GM12878 (cell line): ENCODE results near the gene NIPA2. TPM values are rescaled to one million over a fixed set of nuclear protein-coding genes. Genes with fewer than 3 reads are reported as not detected.

Experiments
- ATAC-seq: fragments of 200-7000 bp; cut with Tn5 transposase; 3 replicates; pipeline ENCODE4 v1.9.1; 2020; ENCODE audit warnings: mild to moderate bottlenecking, moderate library complexity
- BruUV-seq: library from RNA; stranded (reverse); fragments of 400-500 nt; replicated peaks from 2 replicates; lab custom pipeline; 2021; lab: Mats Ljungman, UMichigan
- CTCF ChIA-PET: fragments of 300-600 bp; sonication (Branson Sonifier 250); formaldehyde crosslinking; extraction: SDS; loops from one replicate; lab custom pipeline; 2021; ENCODE audit warnings: inconsistent platforms; lab: Yijun Ruan, JAX
- POLR2A ChIA-PET: fragments of 350-600 bp; formaldehyde crosslinking; extraction: SDS; loops from one replicate; lab custom pipeline; 2021; ENCODE audit warnings: inconsistent platforms; lab: Charles Lee
- RAD21 ChIA-PET: fragments of 300-600 bp; sonication (Branson Sonifier 250); formaldehyde crosslinking; loops from one replicate; lab custom pipeline; 2023; ENCODE audit warnings: antibody characterized with exemption; ENCODE audit not compliant: unreplicated experiment; lab: Charles Lee
- SMC1A ChIA-PET: fragments of 300-600 bp; sonication (Branson Sonifier 250); formaldehyde crosslinking; loops from one replicate; lab custom pipeline; 2023; ENCODE audit not compliant: unreplicated experiment, uncharacterized antibody; lab: Charles Lee
- DNase-seq: peaks from one replicate; pipeline ENCODE4 v3.0.0-alpha.2; 2011; ENCODE audit warnings: low read depth, low spot score
- FAIRE-seq: peaks from 3 replicates; lab custom pipeline; 2011; peaks lifted over from hg19 to GRCh38; lab: Jason Lieb, UNC
- H2AFZ ChIP-seq: 2 replicates; pipeline ENCODE4 v1.6.0; 2011; ENCODE audit warnings: low read depth, low read length, control low read depth; ENCODE audit not compliant: control insufficient read depth
- H3K27ac ChIP-seq: 2 replicates; pipeline ENCODE4 v1.5.1; 2011; ENCODE audit warnings: control low read depth; ENCODE audit not compliant: control insufficient read depth, insufficient read depth
- H3K27me3 ChIP-seq, 2 experiments: replicated peaks in 1 of 2; 2 replicates each; pipeline versions ENCODE4 v1.6.0 to v1.6.1; 2011; ENCODE audit warnings: low read length in 1 of 2; ENCODE audit not compliant: control insufficient read depth in 2 of 2, insufficient read depth in 2 of 2
- H3K36me3 ChIP-seq, 2 experiments: 2 replicates each; pipeline ENCODE4 v1.5.1; 2011; ENCODE audit warnings: low read length in 1 of 2; ENCODE audit not compliant: control insufficient read depth in 2 of 2, insufficient read depth in 2 of 2
- H3K4me1 ChIP-seq: 2 replicates; pipeline ENCODE4 v1.6.1; 2011; ENCODE audit warnings: mild to moderate bottlenecking, low read length, moderate library complexity, mixed read lengths; ENCODE audit not compliant: control insufficient read depth, insufficient read depth
- H3K4me2 ChIP-seq: 2 replicates; pipeline ENCODE4 v1.6.0; 2011; ENCODE audit warnings: control low read depth; ENCODE audit not compliant: control insufficient read depth, insufficient read depth
- H3K4me3 ChIP-seq: fragments of 200-600 bp; sonication (generic); 2 replicates; pipeline ENCODE4 v1.5.1; 2016
- H3K79me2 ChIP-seq: 2 replicates; pipeline ENCODE4 v1.6.0; 2011; ENCODE audit warnings: low read length; ENCODE audit not compliant: control insufficient read depth, insufficient read depth
- H3K9ac ChIP-seq: 2 replicates; pipeline ENCODE4 v1.8.0; 2011; ENCODE audit warnings: low read length, control low read depth, mixed read lengths; ENCODE audit not compliant: control insufficient read depth, insufficient read depth
- H3K9me3 ChIP-seq: replicated peaks from 3 replicates; pipeline ENCODE4 v1.5.1; 2011; ENCODE audit warnings: mild to moderate bottlenecking, low read length; ENCODE audit not compliant: control insufficient read depth, insufficient read depth
- H4K20me1 ChIP-seq: 2 replicates; pipeline ENCODE4 v1.6.0; 2011; ENCODE audit not compliant: control insufficient read depth, insufficient read depth
- ASH2L ChIP-seq: fragments of 300-600, 200-600 bp; sonication (generic); IDR thresholded peaks from 2 replicates; pipeline ENCODE4 v1.6.1; 2017; ENCODE audit warnings: low read depth, mild to moderate bottlenecking, borderline replicate concordance
- CEBPZ ChIP-seq: fragments of 150-350 bp; IDR thresholded peaks from 2 replicates; pipeline ENCODE4 v1.6.1; 2016; ENCODE audit warnings: low read depth, low read length
- CHD2 ChIP-seq: IDR thresholded peaks from 2 replicates; pipeline ENCODE4 v1.6.1; 2011; ENCODE audit warnings: low read depth, low read length, improper control_type of control experiment, borderline replicate concordance
- DPF2 ChIP-seq: fragments of 450-650 bp; IDR thresholded peaks from 2 replicates; pipeline ENCODE4 v1.6.1; 2017; ENCODE audit warnings: mild to moderate bottlenecking
- EED ChIP-seq: sonication (generic); IDR thresholded peaks from 2 replicates; pipeline ENCODE4 v1.6.1; 2016; ENCODE audit warnings: antibody characterized with exemption, low read depth
- ESRRA ChIP-seq: IDR thresholded peaks from 2 replicates; pipeline ENCODE4 v1.6.1; 2012; ENCODE audit warnings: mild to moderate bottlenecking, low read length, improper control_type of control experiment
- FOS ChIP-seq: IDR thresholded peaks from 3 replicates; pipeline ENCODE4 v1.6.1; 2011; ENCODE audit warnings: borderline replicate concordance; ENCODE audit not compliant: insufficient read length; ENCODE audit errors: extremely low read depth
- KAT2A ChIP-seq: conservative IDR thresholded peaks from 2 replicates; pipeline ENCODE4 v1.6.1; 2011; ENCODE audit warnings: low read depth, low read length; ENCODE audit not compliant: control insufficient read depth
- MLLT1 ChIP-seq: fragments of 450-650 bp; IDR thresholded peaks from 2 replicates; pipeline ENCODE4 v1.6.1; 2016; ENCODE audit warnings: mild to moderate bottlenecking
- NFXL1 ChIP-seq: fragments of 450-650 bp; IDR thresholded peaks from 2 replicates; pipeline ENCODE4 v1.6.1; 2017; ENCODE audit warnings: antibody characterized with exemption, mild to moderate bottlenecking, borderline replicate concordance
- NFYB ChIP-seq: IDR thresholded peaks from 2 replicates; pipeline ENCODE4 v1.6.1; 2011; ENCODE audit warnings: low read depth, mild to moderate bottlenecking, low read length, improper control_type of control experiment, moderate library complexity; ENCODE audit not compliant: insufficient read depth
- PAX5 ChIP-seq: IDR thresholded peaks from 2 replicates; pipeline ENCODE4 v1.6.1; 2011; ENCODE audit warnings: low read depth, low read length, borderline replicate concordance
- RCOR1 ChIP-seq: conservative IDR thresholded peaks from 2 replicates; pipeline ENCODE4 v1.6.1; 2012; ENCODE audit warnings: low read depth, low read length, improper control_type of control experiment
- SP1 ChIP-seq: IDR thresholded peaks from one replicate; pipeline ENCODE4 v1.6.1; 2011; ENCODE audit warnings: low read depth, low read length
- WGBS: methylation state at CpG from one replicate; pipeline ENCODE4 v1.1.6; 2016; ENCODE audit warnings: low lambda C conversion rate; ENCODE audit not compliant: insufficient replicate concordance, insufficient coverage; ENCODE audit errors: missing lambda C conversion rate; 5-methylcytosine and 5-hydroxymethylcytosine counted together
- in situ Hi-C: fragments of 300-500 bp; cut with MboI; formaldehyde crosslinking; loops from 9 replicates; pipeline ENCODE4 v1.14.3; 2018; ENCODE audit warnings: mixed read lengths
- intact Hi-C: fragments of 100-400 bp; cut with micrococcal nuclease; formaldehyde crosslinking; loops from one replicate; pipeline ENCODE4 v1.14.2; 2022; ENCODE audit not compliant: unreplicated experiment
- polyA plus RNA-seq, 11 experiments: library from polyadenylated mRNA; depleted of rRNA in 4 of 11; unstranded in 6 of 11; stranded (reverse) in 5 of 11; fragments of >200 nt; fragmentation: Nextera tagmentation in 4 of 11; fragmentation: Illumina TruSeq in 1 of 11; extraction: Ambion mirVana in 4 of 11; extraction: Trizol in 1 of 11; gene quantifications; 1 replicate in 1 of 11; 2 replicates in 10 of 11; pipeline versions ENCODE4 v1.2.1 to v1.2.3, GENCODE V29; 2011 to 2016; ENCODE audit warnings: inconsistent platforms in 2 of 11, missing spikeins in 2 of 11, low read depth in 1 of 11
- total RNA-seq, 4 experiments: library from RNA; depleted of rRNA in 3 of 4; stranded (reverse); fragments of >200 nt in 3 of 4; fragmentation: Illumina TruSeq in 1 of 4; extraction: Trizol in 1 of 4; gene quantifications; 2 replicates each; pipeline versions ENCODE4 v1.2.1 to v1.2.3, GENCODE V29; 2013 to 2021
- TF ChIP-seq, protein P1 (sequence below): IDR thresholded peaks from 2 replicates; pipeline ENCODE4 v1.6.1; 2012; ENCODE audit warnings: mild to moderate bottlenecking, low read depth, low read length

Gene NIPA2
- total and polyA plus RNA-seq, 10 of the 15 experiments (the other 5 are each of a cell fraction or from before 2014, with no cell fraction given): 24.4 to 159 (median 96.5) TPM

GRCh38 chr15:22827125-22827524 lies 11.3 kb upstream of the NIPA2 start:
- no peak overlapping the region for H3K9ac ChIP-seq
- H3K9me3 ChIP-seq: no peaks in the 10 kb centered on the region
- 50% methylated on average over 1 of the region's 1 CpG for WGBS
- RAD21 ChIA-PET: no interaction called here
- H4K20me1 ChIP-seq: no peaks in the 10 kb centered on the region
- no peak for FAIRE-seq
- intact Hi-C loops (no loop called here), in situ Hi-C loops (no loop called here)
- no peaks in the 10 kb centered on the region for H3K4me1 ChIP-seq
- H3K36me3 ChIP-seq: peaks cover 15 to 17% of the 10 kb centered on the region in 2 experiments; a peak in 3 of 4 replicates
- H2AFZ ChIP-seq: no peak overlapping the region
- no peak overlapping the region for H3K4me3 ChIP-seq
- H3K27ac ChIP-seq: no peak overlapping the region
- CTCF ChIA-PET: interaction anchor here (0.7 to 1.0 kb wide), 2 partner anchors 10 to 39 kb away, joined by 3 to 4 read pairs; no protein-coding TSS in a partner anchor
- SMC1A ChIA-PET: interaction anchor here (1.5 to 2.3 kb wide), 2 partner anchors 10 to 15 kb away, joined by 3 to 6 read pairs; no protein-coding TSS in a partner anchor
- H3K27me3 ChIP-seq: no peaks in the 10 kb centered on the region
- DNase-seq: no peak
- POLR2A ChIA-PET: no interaction called here
- no peak for ATAC-seq
- BruUV-seq: no TSS peak
- TF ChIP-seq EED (no peak), ASH2L (no peak), DPF2 (no peak), FOS (no peak), CHD2 (no peak), ESRRA (no peak), KAT2A (no peak), SP1 (no peak), CEBPZ (no peak), MLLT1 (no peak), PAX5 (no peak), RCOR1 (no peak), NFYB (no peak), NFXL1 (no peak)
- TF ChIP-seq, protein P1, sequence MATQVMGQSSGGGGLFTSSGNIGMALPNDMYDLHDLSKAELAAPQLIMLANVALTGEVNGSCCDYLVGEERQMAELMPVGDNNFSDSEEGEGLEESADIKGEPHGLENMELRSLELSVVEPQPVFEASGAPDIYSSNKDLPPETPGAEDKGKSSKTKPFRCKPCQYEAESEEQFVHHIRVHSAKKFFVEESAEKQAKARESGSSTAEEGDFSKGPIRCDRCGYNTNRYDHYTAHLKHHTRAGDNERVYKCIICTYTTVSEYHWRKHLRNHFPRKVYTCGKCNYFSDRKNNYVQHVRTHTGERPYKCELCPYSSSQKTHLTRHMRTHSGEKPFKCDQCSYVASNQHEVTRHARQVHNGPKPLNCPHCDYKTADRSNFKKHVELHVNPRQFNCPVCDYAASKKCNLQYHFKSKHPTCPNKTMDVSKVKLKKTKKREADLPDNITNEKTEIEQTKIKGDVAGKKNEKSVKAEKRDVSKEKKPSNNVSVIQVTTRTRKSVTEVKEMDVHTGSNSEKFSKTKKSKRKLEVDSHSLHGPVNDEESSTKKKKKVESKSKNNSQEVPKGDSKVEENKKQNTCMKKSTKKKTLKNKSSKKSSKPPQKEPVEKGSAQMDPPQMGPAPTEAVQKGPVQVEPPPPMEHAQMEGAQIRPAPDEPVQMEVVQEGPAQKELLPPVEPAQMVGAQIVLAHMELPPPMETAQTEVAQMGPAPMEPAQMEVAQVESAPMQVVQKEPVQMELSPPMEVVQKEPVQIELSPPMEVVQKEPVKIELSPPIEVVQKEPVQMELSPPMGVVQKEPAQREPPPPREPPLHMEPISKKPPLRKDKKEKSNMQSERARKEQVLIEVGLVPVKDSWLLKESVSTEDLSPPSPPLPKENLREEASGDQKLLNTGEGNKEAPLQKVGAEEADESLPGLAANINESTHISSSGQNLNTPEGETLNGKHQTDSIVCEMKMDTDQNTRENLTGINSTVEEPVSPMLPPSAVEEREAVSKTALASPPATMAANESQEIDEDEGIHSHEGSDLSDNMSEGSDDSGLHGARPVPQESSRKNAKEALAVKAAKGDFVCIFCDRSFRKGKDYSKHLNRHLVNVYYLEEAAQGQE: no peak
- no peaks in the 10 kb centered on the region for H3K79me2 ChIP-seq
- no peak overlapping the region for H3K4me2 ChIP-seq
